Measurements from ENCODE around the gene SSBP3.
"Not testable (repeated sequence)": the region's sequence is repeated elsewhere in the genome, so short reads cannot be mapped to it uniquely, and the experiment has no call there.

The SSBP3 gene

GRCh38 chr1:54428837-54429518 is 22.8 kb upstream of the SSBP3 start:
- Histone ChIP-seq H3K27ac (ENCODE audit: low read depth, low read length) (no peak overlapping the region), H3K36me3 (ENCODE audit: control insufficient read depth, insufficient read depth, low read length) (no peaks in the 10 kb centered on the region), H3K4me1 (ENCODE audit: control insufficient read depth, insufficient read depth, low read length) (no peaks in the 10 kb centered on the region), H3K27me3 (ENCODE audit: control insufficient read depth, insufficient read depth, low read length) (no peaks in the 10 kb centered on the region), H3K9me3 (ENCODE audit: control insufficient read depth, insufficient read depth, low read length) (no peaks in the 10 kb centered on the region), H3K4me3 (ENCODE audit: low read depth, low read length) (no peak overlapping the region), H3K9ac (ENCODE audit: low read depth, low read length) (no peak overlapping the region)

DNA sequence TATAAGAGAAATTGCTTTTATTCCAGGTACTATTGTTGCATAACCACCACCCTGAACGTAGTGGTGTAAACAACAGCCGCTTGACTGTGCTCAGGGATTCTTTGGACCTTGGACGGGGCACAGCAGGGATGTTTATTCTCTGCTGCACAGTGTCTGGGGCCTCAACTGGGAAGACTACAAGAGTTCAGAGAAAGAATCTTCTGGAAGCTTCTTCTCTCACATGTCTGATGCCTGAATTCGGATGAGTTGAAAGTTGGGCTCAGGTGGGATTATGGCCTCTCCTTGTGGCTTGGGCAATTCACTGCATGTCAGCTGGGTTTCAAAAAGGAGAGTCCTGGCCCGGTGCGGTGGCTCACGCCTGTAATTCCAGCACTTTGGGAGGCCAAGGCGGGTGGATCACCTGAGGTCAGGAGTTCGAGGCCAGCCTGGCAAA is 19.0 kb upstream of the SSBP3 start:
- Histone ChIP-seq H3K9me3 (ENCODE audit: control insufficient read depth, insufficient read depth, low read length) (no peaks in the 10 kb centered on the region), H3K27me3 (ENCODE audit: control insufficient read depth, insufficient read depth, low read length) (no peaks in the 10 kb centered on the region)

DNA sequence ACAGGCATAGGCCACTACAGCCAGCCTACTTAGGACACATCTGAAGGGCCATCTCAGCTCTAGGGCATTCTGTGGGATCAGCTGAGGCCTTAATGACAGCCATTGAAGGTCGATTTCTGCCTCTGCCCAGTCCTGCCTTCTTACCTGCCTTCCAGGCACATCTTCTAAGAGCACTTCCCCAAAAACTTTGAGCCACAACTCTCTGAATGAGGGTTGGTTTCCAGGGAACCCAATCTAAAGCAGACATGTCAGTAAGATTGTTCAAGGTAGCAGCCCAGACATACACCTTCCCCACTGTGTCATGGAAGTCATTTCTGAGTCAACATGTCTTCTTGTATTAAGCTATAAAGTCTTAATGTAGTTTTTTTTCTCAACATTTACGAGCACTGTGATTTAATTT is 18.2 kb upstream of the SSBP3 start:
- Histone ChIP-seq H3K4me1 (ENCODE audit: control insufficient read depth, insufficient read depth, low read length) (no peaks in the 10 kb centered on the region), H3K9ac (ENCODE audit: low read depth, low read length) (no peak overlapping the region), H3K27ac (ENCODE audit: low read depth, low read length) (no peak overlapping the region), H3K9me3 (ENCODE audit: control insufficient read depth, insufficient read depth, low read length) (no peaks in the 10 kb centered on the region), H3K27me3 (ENCODE audit: control insufficient read depth, insufficient read depth, low read length) (no peaks in the 10 kb centered on the region), H3K36me3 (ENCODE audit: control insufficient read depth, insufficient read depth, low read length) (no peaks in the 10 kb centered on the region), H3K4me3 (ENCODE audit: low read depth, low read length) (no peak overlapping the region)

More for the DNA sequence above, 19.0 kb upstream of the SSBP3 start:
- no peak overlapping the region for H3K4me3 ChIP-seq (ENCODE audit: low read depth, low read length)
- no peaks in the 10 kb centered on the region for H3K36me3 ChIP-seq (ENCODE audit: control insufficient read depth, insufficient read depth, low read length)
- no peak overlapping the region for H3K9ac ChIP-seq (ENCODE audit: low read depth, low read length)
- H3K4me1 ChIP-seq (ENCODE audit: control insufficient read depth, insufficient read depth, low read length), result no peaks in the 10 kb centered on the region
- H3K27ac ChIP-seq (ENCODE audit: low read depth, low read length), result no peak overlapping the region

DNA sequence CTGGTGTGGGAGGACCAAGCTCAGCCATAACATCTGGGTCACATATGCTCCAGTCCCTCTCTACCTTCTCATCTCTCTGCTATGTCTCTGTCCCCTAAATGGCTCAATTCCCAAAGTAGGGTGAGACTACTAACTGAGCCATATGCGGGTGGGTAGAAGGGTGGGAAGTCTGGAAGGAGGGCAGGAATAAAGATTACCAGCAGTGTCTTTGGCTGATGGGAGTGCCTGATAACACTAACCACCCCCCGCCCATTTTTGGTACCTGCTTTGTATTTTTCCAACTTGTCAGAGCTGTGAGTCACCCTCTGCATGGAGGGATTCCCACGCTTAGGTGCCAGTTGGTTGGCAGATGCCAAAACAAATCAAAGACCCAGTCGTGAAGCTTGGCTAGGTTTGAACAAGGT is 14.9 kb upstream of the SSBP3 start:
- H3K27me3 ChIP-seq (ENCODE audit: control insufficient read depth, insufficient read depth, low read length), result no peaks in the 10 kb centered on the region
- H3K9ac ChIP-seq (ENCODE audit: low read depth, low read length), result no peak overlapping the region
- H3K9me3 ChIP-seq (ENCODE audit: control insufficient read depth, insufficient read depth, low read length), result no peaks in the 10 kb centered on the region
- H3K4me1 ChIP-seq (ENCODE audit: control insufficient read depth, insufficient read depth, low read length), result no peaks in the 10 kb centered on the region
- H3K4me3 ChIP-seq (ENCODE audit: low read depth, low read length), result no peak overlapping the region
- no peak overlapping the region for H3K27ac ChIP-seq (ENCODE audit: low read depth, low read length)
- H3K36me3 ChIP-seq (ENCODE audit: control insufficient read depth, insufficient read depth, low read length), result no peaks in the 10 kb centered on the region

GRCh38 chr1:54418598-54418997 is 12.4 kb upstream of the SSBP3 start:
- H3K27ac ChIP-seq (ENCODE audit: low read depth, low read length); H3K9ac ChIP-seq (ENCODE audit: low read depth, low read length); H3K9me3 ChIP-seq (ENCODE audit: control insufficient read depth, insufficient read depth, low read length); H3K4me1 ChIP-seq (ENCODE audit: control insufficient read depth, insufficient read depth, low read length); H3K36me3 ChIP-seq (ENCODE audit: control insufficient read depth, insufficient read depth, low read length); H3K27me3 ChIP-seq (ENCODE audit: control insufficient read depth, insufficient read depth, low read length); H3K4me3 ChIP-seq (ENCODE audit: low read depth, low read length): not testable (repeated sequence)

GRCh38 chr1:54417123-54417522 is 10.9 kb upstream of the SSBP3 start:
- Histone ChIP-seq H3K9me3 (ENCODE audit: control insufficient read depth, insufficient read depth, low read length) (no peaks in the 10 kb centered on the region), H3K4me3 (ENCODE audit: low read depth, low read length) (no peak overlapping the region), H3K36me3 (ENCODE audit: control insufficient read depth, insufficient read depth, low read length) (no peaks in the 10 kb centered on the region), H3K27me3 (ENCODE audit: control insufficient read depth, insufficient read depth, low read length) (peaks cover 3% of the 10 kb centered on the region; the same call in 1 of the 2 replicates), H3K27ac (ENCODE audit: low read depth, low read length) (no peak overlapping the region), H3K9ac (ENCODE audit: low read depth, low read length) (no peak overlapping the region), H3K4me1 (ENCODE audit: control insufficient read depth, insufficient read depth, low read length) (no peaks in the 10 kb centered on the region)

DNA sequence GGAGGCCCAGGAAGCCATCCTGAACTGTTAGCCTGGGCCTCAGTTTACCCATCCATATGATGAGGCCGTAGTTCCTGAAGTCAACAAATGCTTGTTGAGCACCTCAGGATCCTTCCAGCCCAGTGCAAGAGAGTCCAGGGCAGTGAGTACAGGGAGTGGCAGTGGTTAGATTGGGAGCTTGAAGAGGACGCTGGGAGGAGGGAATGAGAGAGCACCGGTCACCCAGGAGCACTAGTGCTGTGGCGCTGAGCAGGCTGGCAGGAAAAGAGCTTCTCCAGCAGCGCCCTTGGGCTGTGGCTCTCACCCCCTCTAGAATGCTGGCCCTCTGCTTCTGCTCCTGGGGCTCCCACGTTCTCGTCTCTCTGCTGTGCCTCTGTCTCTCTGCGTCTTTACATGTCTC is 10.2 kb upstream of the SSBP3 start:
- H3K27ac ChIP-seq (ENCODE audit: low read depth, low read length), result no peak overlapping the region
- no peaks in the 10 kb centered on the region for H3K36me3 ChIP-seq (ENCODE audit: control insufficient read depth, insufficient read depth, low read length)
- H3K27me3 ChIP-seq (ENCODE audit: control insufficient read depth, insufficient read depth, low read length), result peaks cover 3% of the 10 kb centered on the region; the same call in 1 of the 2 replicates
- H3K9me3 ChIP-seq (ENCODE audit: control insufficient read depth, insufficient read depth, low read length), result no peaks in the 10 kb centered on the region
- no peaks in the 10 kb centered on the region for H3K4me1 ChIP-seq (ENCODE audit: control insufficient read depth, insufficient read depth, low read length)
- H3K4me3 ChIP-seq (ENCODE audit: low read depth, low read length), result no peak overlapping the region
- H3K9ac ChIP-seq (ENCODE audit: low read depth, low read length), result no peak overlapping the region

DNA sequence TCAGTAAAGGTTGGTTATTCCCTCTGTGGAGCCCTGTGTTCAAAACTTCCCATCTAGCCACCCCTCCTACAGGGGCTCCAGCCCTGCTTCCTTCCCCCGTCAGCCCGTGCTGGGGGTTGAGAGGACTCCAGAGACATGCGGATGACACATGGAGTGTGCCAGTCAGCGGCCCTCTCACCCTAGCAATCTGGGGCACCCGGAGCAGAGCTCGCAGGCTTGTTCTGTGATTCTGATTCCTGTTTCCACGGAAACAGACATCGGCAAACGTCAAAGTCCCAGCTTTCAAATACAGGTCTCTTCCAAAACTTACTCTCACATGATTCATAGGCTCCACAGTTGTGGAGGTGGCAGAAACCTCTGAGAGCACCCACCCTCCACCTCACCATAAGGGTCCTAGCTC is 9.8 kb upstream of the SSBP3 start:
- H3K4me3 ChIP-seq (ENCODE audit: low read depth, low read length), result no peak overlapping the region

GRCh38 chr1:54415533-54415932 is 9.3 kb upstream of the SSBP3 start:
- no peaks in the 10 kb centered on the region for H3K9me3 ChIP-seq (ENCODE audit: control insufficient read depth, insufficient read depth, low read length)
- H3K4me3 ChIP-seq (ENCODE audit: low read depth, low read length), result no peak overlapping the region
- H3K36me3 ChIP-seq (ENCODE audit: control insufficient read depth, insufficient read depth, low read length), result no peaks in the 10 kb centered on the region
- H3K27ac ChIP-seq (ENCODE audit: low read depth, low read length), result no peak overlapping the region
- H3K27me3 ChIP-seq (ENCODE audit: control insufficient read depth, insufficient read depth, low read length), result peaks cover 3% of the 10 kb centered on the region; the same call in 1 of the 2 replicates
- H3K4me1 ChIP-seq (ENCODE audit: control insufficient read depth, insufficient read depth, low read length), result no peaks in the 10 kb centered on the region
- H3K9ac ChIP-seq (ENCODE audit: low read depth, low read length), result no peak overlapping the region

More for the DNA sequence above, 9.8 kb upstream of the SSBP3 start:
- no peaks in the 10 kb centered on the region for H3K4me1 ChIP-seq (ENCODE audit: control insufficient read depth, insufficient read depth, low read length)
- H3K27me3 ChIP-seq (ENCODE audit: control insufficient read depth, insufficient read depth, low read length), result peaks cover 3% of the 10 kb centered on the region; the same call in 1 of the 2 replicates
- no peak overlapping the region for H3K27ac ChIP-seq (ENCODE audit: low read depth, low read length)
- H3K36me3 ChIP-seq (ENCODE audit: control insufficient read depth, insufficient read depth, low read length), result no peaks in the 10 kb centered on the region
- no peaks in the 10 kb centered on the region for H3K9me3 ChIP-seq (ENCODE audit: control insufficient read depth, insufficient read depth, low read length)
- H3K9ac ChIP-seq (ENCODE audit: low read depth, low read length), result no peak overlapping the region

GRCh38 chr1:54413732-54414131 is 7.5 kb upstream of the SSBP3 start:
- H3K9ac ChIP-seq (ENCODE audit: low read depth, low read length), result no peak overlapping the region
- H3K36me3 ChIP-seq (ENCODE audit: control insufficient read depth, insufficient read depth, low read length), result no peaks in the 10 kb centered on the region
- H3K4me3 ChIP-seq (ENCODE audit: low read depth, low read length), result no peak overlapping the region
- no peak overlapping the region for H3K27ac ChIP-seq (ENCODE audit: low read depth, low read length)
- H3K9me3 ChIP-seq (ENCODE audit: control insufficient read depth, insufficient read depth, low read length), result no peaks in the 10 kb centered on the region
- H3K4me1 ChIP-seq (ENCODE audit: control insufficient read depth, insufficient read depth, low read length), result peaks cover 12% of the 10 kb centered on the region
- peaks cover 3% of the 10 kb centered on the region; the same call in 1 of the 2 replicates for H3K27me3 ChIP-seq (ENCODE audit: control insufficient read depth, insufficient read depth, low read length)

GRCh38 chr1:54413295-54413694 is 7.1 kb upstream of the SSBP3 start:
- Histone ChIP-seq H3K4me1 (ENCODE audit: control insufficient read depth, insufficient read depth, low read length) (peaks cover 16% of the 10 kb centered on the region), H3K27ac (ENCODE audit: low read depth, low read length) (no peak overlapping the region), H3K27me3 (ENCODE audit: control insufficient read depth, insufficient read depth, low read length) (peaks cover 3% of the 10 kb centered on the region; the same call in 1 of the 2 replicates), H3K9me3 (ENCODE audit: control insufficient read depth, insufficient read depth, low read length) (no peaks in the 10 kb centered on the region), H3K4me3 (ENCODE audit: low read depth, low read length) (no peak overlapping the region), H3K9ac (ENCODE audit: low read depth, low read length) (no peak overlapping the region), H3K36me3 (ENCODE audit: control insufficient read depth, insufficient read depth, low read length) (no peaks in the 10 kb centered on the region)
